ENCODE measurements around the gene OTULIN. TPM values are rescaled to one million over a fixed set of nuclear protein-coding genes. Genes with fewer than 3 reads are reported as not detected.

OTULIN gene
- total and polyA plus RNA-seq, 2 of the 13 experiments (the other 11 are each of a cell fraction or from before 2014, with no cell fraction given) = 7.0 to 34.8 TPM

- TF ChIP-seq AHDC1 (CRISPR knock-in tag; IDR thresholded peaks at IDR 0.05; ENCODE audit: borderline replicate concordance) (0 out of 2 replicates have a peak, but pooled peaks have one; percentile 16), HOXD1 (CRISPR knock-in tag; IDR thresholded peaks at IDR 0.05) (no peak), ZNF670 (CRISPR knock-in tag; IDR thresholded peaks at IDR 0.05; ENCODE audit: borderline replicate concordance) (0 out of 2 replicates have a peak, but pooled peaks have one; percentile 66), IKZF1 (IDR thresholded peaks at IDR 0.05) (no peak)
Measured at GRCh38 chr5:14663734-14664269, 716 bp upstream of the OTULIN start (continued).

GRCh38 chr5:14665101-14665822, 744 bp downstream of the OTULIN start:
- WGBS (ENCODE audit: low lambda C conversion rate) = 1% methylated on average over 17 of the region's 21 CpGs
- FAIRE-seq (no peak), DNase-seq (ENCODE audit: low spot score) (peak; percentile 70), ATAC-seq (peak; percentile 22)
- Histone ChIP-seq H3K4me2 (ENCODE audit: low read depth, low read length) (peak overlapping the region; percentile 82), H3K27me3 (ENCODE audit: control insufficient read depth in 1 of 2, insufficient read depth in 2 of 2, low read length in 2 of 2) (no peaks in the 10 kb centered on the region), H3K4me3 (replicated peaks in 1 of 3; ENCODE audit: insufficient read depth in 1 of 3, low read depth in 2 of 3, low read length in 3 of 3) (peak overlapping the region; percentile 83 to 91 (median 86)), H3K79me2 (ENCODE audit: insufficient read depth, low read length) (peaks cover 53% of the 10 kb centered on the region), H2AFZ (ENCODE audit: low read length) (no peak overlapping the region), H3K27ac (ENCODE audit: extremely low read length, insufficient read depth, low read length) (peak overlapping the region; percentile 82), H4K20me1 (ENCODE audit: insufficient read depth, low read length) (peaks cover 16% of the 10 kb centered on the region), H3K9me3 (ENCODE audit: low read length) (no peaks in the 10 kb centered on the region), H3K4me1 (ENCODE audit: insufficient read depth, low read length) (peaks cover 69% of the 10 kb centered on the region), H3K36me3 (replicated peaks in 1 of 2; ENCODE audit: control insufficient read depth in 1 of 2, insufficient read depth in 2 of 2, low read length in 2 of 2) (no peaks in the 10 kb centered on the region; a peak in 1 of 5 replicates), H3K9ac (ENCODE audit: insufficient read depth, low read depth, low read length) (peak overlapping the region; percentile 76)
- POLR2A ChIA-PET = interaction anchor here (1.2 kb wide), 1 partner anchor 344 kb away, joined by 3 read pairs; no protein-coding TSS in a partner anchor
- in situ Hi-C loops (cut with HindIII; ENCODE audit: extremely low pct_ligation_motif_present, low pct_unique_long_range_greater_than_20kb) = no loop called here
- CTCF ChIA-PET (ENCODE audit: low intra/inter-chr PET ratio, low total read pairs) = no interaction called here
- intact Hi-C loops (cut with micrococcal nuclease; ENCODE audit: unreplicated experiment) = loop anchor here (2.0 to 10.0 kb wide), 2 partner anchors 344 to 520 kb away; partner anchors contain the start of gene TRIO
- BruUV-seq (replicated peaks) = TSS peak; percentile 60
- TF ChIP-seq ZNF343 (CRISPR knock-in tag; IDR thresholded peaks at IDR 0.05) = no peak
- no peak for TF ChIP-seq HOXA7 (CRISPR knock-in tag; IDR thresholded peaks at IDR 0.05)
- TF ChIP-seq ZNF230 (CRISPR knock-in tag; IDR thresholded peaks at IDR 0.05) = no peak
- peak; percentile 17; the same call in 1 of the 2 replicates for TF ChIP-seq CREM (IDR thresholded peaks at IDR 0.05)
- TF ChIP-seq CREM (CRISPR knock-in tag; IDR thresholded peaks at IDR 0.05) = no peak
- no peak for TF ChIP-seq CBFB (CRISPR knock-in tag; IDR thresholded peaks at IDR 0.05)
- no peak for TF ChIP-seq ZMAT3 (CRISPR knock-in tag; conservative IDR thresholded peaks at IDR 0.05)
- no peak for TF ChIP-seq NR2F2 (IDR thresholded peaks at IDR 0.05; ENCODE audit: borderline replicate concordance, low read depth)
- TF ChIP-seq CAMTA2 (CRISPR knock-in tag; IDR thresholded peaks at IDR 0.05; ENCODE audit: borderline replicate concordance) = no peak
- no peak; the same call in 1 of the 2 replicates for TF ChIP-seq PHF8 (CRISPR knock-in tag; IDR thresholded peaks at IDR 0.05)
- 0 out of 2 replicates have a peak, but pooled peaks have one; percentile 33 for TF ChIP-seq ZNF414 (CRISPR knock-in tag; IDR thresholded peaks at IDR 0.05)

All from HepG2 (cell line).